NCI-H82 treated with DMSO at 0.1 percent for 48 hours (cell line): ENCODE data around the gene CSNK2B.

ENCODE experiments used
- DNase-seq: peaks from one replicate; lab custom pipeline; 2025; ENCODE audit not compliant: unreplicated experiment; lab: John Stamatoyannopoulos, UW

Gene CSNK2B

GRCh38 chr6:31710523-31711219 lies 44.8 kb downstream of the CSNK2B start:
- DNase-seq, result no peak

- DNase-seq, result no peak
Observed at GRCh38 chr6:31711233-31711632, 45.4 kb downstream of the CSNK2B start.

DNA sequence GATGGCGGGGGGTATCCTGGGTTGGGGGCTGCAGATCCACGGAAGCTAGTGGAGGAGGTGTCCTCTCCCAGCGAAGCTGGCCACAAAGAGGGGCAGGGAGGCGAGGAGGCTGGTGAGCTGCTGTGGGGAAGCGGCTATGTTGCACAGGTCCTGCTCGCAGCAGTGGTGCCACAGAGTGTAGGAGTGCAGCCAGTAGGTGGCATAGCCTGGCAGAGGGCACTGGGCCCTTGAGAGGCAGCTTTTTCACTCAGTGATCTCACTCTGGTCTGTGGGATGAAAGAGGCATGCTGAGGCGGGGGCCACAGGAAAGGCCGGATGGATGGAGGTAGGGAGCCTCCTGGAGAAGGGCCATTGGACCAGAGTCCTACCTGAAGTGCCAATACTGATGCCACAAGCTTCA lies 46.4 kb downstream of the CSNK2B start:
- no peak for DNase-seq

- no peak for DNase-seq
Observed at GRCh38 chr6:31713465-31713864, 47.6 kb downstream of the CSNK2B start.

GRCh38 chr6:31713991-31714684 lies 48.3 kb downstream of the CSNK2B start:
- no peak for DNase-seq

GRCh38 chr6:31715022-31715958 lies 49.4 kb downstream of the CSNK2B start, which contains the start of gene LY6G6D:
Gene LY6G6D, plus strand, starts transcription at chr6:31715348. Its CDS starts 8 bp downstream, at chr6:31715356.
- DNase-seq, result no peak

- DNase-seq, result no peak
Observed at GRCh38 chr6:31717499-31718222, 51.8 kb downstream of the CSNK2B start.

DNA sequence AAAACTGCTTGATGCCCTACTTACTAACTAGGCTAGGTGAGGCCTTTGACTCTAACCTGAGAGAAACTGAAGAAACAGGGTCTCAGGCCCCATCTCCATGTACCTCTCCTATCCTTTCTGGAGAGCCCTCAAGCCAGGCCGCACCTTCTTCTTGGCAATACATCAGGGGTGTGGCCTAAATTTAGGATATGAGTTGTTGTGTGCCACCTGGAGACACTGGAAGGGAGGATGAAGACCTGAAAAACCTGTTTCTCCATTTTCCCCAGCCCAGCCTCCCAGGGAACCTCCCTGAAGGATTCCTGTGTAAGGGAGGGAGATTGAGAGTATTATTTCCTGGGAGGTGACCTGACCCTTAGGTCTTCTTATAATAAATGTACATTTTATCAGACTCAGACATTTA lies 52.4 kb downstream of the CSNK2B start:
- DNase-seq, result no peak

- no peak for DNase-seq
Observed at GRCh38 chr6:31719001-31719400, 53.1 kb downstream of the CSNK2B start.
